GM18858 (cell line): Measurements from ENCODE around the gene RNU5B-1.
A peak's percentile ranks its signal among the peaks of the same experiment; 100 is the strongest.
"Not testable (repeated sequence)": the region's sequence is repeated elsewhere in the genome, so short reads cannot be mapped to it uniquely, and the experiment has no call there.

Experiments
- ATAC-seq: cut with Tn5 transposase; IDR thresholded peaks from one replicate; pipeline ENCODE4 v1.9.1; 2021; ENCODE audit not compliant: unreplicated experiment

The RNU5B-1 gene

GRCh38 chr15:65304381-65305149, at the start of gene RNU5B-1:
Gene RNU5B-1 (plus strand): TSS chr15:65304677.
- ATAC-seq = peak; percentile 56

- no peak for ATAC-seq
Observed at GRCh38 chr15:65254758-65255157, 49.7 kb upstream of the RNU5B-1 start.

DNA sequence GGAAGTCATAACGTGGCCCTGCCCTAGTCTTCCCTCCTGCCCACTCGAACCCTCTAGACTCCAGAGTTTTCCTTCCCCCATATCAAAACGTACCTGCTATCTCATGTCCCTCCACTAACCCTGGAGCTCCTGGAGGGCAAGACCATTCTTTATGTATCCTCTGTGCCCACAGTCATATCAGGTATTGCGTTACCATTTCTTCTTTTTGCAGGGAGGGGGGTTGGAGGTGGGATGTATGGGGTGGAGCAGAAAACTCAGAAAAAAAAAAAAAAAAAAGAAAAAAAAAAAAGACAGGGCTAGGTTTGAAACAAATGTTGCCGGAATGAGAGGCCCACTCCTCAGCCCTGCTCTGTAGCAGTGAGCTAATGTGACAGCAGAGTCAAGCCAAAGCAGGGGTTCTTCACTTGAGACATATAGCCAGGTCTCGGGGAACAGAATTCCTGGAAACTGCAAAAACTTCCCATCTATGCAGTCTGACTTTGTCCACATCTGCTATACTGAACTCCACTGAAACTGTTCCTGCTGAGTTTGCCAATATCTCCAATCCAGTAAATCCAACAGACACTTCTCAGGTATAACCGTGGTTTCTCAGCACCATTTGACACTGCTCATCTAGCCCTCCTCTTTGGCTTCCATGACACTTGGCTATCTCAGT, 48.9 kb upstream of the RNU5B-1 start:
- ATAC-seq = no peak

DNA sequence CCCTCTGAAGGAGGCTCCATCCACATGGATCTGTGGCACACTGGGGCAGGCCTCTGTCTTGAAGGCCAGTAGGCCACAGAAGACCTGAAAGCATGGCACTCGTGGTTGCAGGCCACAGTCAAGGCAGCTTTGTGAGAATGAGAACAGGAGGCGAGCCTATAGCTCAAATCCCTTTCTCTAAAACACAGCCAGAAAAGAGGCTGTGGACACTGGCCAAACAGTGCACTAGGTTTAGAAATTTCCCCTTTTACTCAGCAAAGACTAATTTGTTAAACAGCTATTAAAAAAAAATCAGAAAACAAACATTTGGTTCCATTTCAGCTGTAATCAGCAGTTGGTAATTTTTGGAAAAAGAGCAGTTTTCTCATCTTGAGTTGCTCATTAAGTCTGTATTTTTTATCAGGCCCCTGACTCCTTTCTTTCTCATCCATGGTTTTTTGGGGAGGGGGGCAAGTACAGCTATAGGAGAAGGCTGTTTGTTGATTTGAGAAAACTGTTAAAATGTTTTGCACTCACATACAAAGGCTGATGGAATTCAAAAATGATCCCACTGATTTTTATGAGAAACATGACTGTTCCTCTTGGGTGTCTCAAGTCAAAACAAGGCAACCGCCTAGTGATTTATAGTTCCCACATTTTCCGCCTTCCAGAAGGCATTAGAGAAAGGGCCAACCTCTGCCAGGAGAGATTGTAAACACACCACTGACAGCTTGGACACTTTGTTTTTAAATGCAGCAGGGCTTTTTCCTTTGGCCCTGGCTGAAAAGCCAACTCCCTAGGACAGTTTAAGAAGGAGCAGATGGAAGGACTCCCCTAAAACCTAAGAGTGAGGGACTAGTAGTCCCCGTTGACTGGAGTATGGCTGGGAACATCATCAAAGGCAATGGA, 45.9 kb upstream of the RNU5B-1 start:
- no peak for ATAC-seq

- ATAC-seq = no peak
Observed at GRCh38 chr15:65259367-65259797, 45.1 kb upstream of the RNU5B-1 start.

DNA sequence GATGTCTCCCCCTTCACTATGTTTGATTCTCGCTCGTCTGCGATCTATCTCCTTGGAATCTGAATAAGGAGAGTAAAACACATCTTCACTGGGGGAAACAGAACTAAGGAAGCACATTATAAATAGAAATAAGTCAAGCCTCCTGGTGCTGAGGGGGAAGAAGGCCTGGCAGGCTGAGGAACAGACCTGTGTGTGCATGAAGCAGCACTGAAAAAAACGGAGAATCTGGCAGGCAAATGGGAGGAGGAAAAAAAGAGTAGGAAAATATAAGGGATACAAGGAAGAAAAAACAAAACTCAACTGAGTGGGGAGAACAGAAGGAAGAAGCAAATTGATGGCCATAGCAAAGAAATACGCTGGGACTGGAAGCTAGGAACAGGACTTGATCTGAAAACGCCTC, 43.5 kb upstream of the RNU5B-1 start:
- no peak for ATAC-seq

GRCh38 chr15:65263313-65263712, 41.2 kb upstream of the RNU5B-1 start:
- no peak for ATAC-seq

- ATAC-seq = no peak
Observed at GRCh38 chr15:65264863-65265430, 39.5 kb upstream of the RNU5B-1 start.

DNA sequence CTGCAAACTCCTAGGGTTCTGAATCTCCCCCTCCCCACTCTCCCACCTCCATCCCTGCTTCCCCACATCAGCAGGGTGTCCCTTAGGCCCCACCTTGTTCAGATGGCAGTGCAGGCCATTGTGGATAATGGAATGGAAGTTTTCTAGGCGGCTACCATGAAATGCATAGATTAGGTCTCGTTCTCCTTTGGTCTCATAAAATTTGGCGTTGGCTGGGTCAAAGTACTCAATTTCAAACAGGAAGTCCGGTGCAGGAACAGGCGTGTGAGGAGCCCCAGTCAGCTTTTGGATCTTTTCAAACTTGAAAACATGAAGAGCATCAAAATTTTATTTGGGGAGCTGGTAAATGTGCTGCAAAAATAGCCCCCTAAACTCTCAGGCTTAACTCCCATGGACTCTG, 38.0 kb upstream of the RNU5B-1 start:
- ATAC-seq = no peak

DNA sequence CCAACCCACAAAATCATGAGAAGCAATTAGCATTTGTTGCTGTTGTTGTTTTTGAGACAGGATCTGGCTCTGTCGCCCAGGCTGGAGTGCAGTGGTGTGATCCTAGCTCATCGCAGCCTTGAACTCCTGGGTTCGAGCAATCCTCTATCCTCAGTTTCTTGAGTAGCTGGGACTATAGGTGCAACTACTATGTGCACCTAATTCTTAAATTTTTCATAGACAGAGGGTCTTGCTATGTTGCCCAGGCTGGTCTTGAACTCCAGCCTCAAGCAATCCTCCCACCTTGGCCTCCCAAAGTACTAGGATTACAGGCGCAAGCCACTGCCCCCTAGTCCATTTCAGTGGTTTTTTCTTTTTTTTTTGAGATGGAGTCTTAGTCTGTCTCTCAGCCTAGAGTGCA, 36.1 kb upstream of the RNU5B-1 start:
- no peak for ATAC-seq

DNA sequence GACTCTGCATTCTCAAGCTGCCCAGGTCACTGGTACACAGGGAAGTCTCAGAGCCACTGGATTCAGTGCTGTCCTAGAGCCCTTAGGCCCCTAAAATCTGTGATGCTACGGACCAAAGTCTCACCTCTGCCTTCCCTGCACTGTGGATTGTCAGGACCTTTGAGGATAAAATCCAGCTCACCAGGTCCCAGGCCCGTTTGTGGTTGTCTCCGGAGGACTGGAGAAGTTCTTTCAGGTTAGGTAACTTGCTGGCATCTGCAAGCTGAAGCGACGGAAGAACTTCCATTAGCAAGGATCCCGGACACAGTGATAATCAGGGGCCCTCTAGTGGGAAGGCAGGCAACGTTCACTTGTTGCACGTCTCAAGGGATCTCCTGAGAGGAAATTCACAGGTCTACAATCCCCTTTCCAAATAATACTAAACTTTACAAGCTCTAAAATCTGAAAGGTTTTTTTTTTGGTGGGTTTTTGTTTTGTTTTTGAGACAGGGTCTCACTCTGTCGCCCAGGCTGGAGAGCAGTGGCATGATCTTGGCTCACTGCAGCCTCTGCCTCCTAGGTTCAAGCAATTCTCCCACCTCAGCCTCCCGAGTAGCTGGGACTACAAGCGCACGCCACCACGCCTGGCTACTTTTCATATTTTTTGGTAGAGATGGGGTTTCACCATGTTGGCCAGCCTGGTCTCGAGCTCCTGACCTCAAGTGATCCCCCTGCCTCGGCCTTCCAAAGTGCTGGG, 33.5 kb upstream of the RNU5B-1 start:
- ATAC-seq = not testable (repeated sequence)

DNA sequence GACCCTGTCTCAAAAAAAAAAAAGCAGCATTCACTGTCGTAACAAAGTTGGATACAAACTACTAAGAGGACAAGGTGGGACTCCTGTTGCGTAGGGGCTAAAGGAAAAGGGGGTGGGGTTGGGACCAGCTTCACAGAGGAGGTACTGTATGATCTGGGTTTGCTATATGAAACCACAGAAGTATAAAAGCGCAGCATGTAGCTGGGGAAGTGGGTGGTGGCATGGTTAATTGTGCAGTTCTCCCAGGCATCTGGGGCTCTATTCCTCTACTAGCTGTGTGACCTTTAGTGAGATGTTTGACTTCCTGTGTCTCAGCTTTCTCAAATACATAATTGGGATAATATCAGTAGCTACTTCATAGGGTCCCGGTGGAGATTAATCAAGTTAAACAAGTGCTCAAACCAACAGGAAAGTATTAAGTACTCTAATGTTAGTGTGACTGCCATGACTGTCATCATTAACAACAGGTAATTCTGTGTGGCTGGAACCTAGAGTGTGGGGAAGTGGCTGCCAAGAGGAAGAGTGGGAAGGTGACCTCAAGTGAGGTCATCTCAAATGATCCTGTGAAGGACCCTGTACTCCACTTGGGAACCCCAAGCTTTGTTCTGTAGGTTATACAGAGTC, 29.3 kb upstream of the RNU5B-1 start:
- no peak for ATAC-seq

DNA sequence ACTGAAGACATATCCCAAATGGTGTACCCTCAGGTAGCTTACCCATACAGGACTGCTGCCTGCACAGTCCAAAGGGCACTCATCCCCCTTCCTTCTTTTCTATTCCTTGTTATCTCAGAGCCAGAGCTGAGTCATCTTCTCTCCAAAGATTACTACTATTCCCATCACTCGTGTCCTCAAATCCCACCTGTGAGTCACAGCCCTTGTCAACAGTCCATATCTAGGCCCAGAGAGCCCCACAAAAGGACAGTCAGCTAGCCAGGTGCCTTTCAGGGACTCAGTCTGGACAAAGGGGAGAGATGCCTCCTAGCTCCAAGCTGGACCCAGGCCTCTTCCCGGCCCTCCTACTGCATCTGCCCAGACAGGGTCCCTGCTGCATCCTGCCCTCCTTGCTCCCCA, 28.8 kb upstream of the RNU5B-1 start:
- ATAC-seq = no peak

DNA sequence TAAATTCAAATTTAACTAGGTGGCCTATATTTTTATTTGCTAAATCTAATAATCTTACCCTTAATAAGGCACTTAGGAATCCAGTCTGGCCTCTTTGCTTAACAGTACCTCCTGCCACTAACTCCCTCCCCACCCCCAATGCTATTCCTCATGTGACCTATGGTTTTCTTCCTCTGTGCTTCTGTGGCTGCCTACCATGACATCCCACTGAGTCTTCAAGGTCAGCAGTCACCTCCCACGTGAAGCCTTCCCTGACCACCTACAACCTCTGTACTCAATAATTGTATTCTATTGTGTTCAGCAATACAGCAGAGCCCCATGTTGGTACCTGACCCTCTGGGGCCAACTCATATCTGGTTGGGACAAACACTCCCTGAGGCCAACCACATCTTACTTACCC, 27.5 kb upstream of the RNU5B-1 start:
- ATAC-seq = no peak

DNA sequence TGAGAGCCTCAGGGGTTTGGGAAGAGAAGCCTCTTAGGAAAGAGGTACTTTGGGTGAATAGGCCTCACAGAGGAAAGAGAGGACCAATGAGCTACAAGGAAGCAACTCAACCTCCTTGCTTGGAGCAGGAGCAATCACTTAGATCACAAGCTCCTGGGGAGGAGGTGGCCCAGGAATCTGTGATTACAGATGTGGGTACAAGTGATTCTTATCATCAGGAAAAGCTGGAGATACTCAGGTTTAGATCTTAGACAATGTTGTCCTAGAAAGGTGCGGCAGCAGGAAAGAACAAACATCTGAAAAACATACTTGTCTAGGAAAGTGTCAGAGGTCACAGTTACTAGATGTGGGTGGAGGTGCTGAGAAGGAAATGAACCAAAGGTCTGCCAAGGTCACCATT, 26.0 kb upstream of the RNU5B-1 start:
- ATAC-seq = no peak

GRCh38 chr15:65285291-65286068, 19.0 kb upstream of the RNU5B-1 start:
- no peak for ATAC-seq

GRCh38 chr15:65286069-65286703, 18.3 kb upstream of the RNU5B-1 start:
- no peak for ATAC-seq

- peak; percentile 89 for ATAC-seq
Observed at GRCh38 chr15:65286704-65287519, 17.6 kb upstream of the RNU5B-1 start, which contains the start of gene PARP16. Gene PARP16 (minus strand): TSS chr15:65286883. CDS start chr15:65286426, 457 bp downstream.
